Right ventricle myocardium inferior (tissue), 1 donor: ENCODE results near the gene SPRR4. TPM values are rescaled to one million over a fixed set of nuclear protein-coding genes. Genes with fewer than 3 reads are reported as not detected.
"Not testable (repeated sequence)": the region's sequence is repeated elsewhere in the genome, so short reads cannot be mapped to it uniquely, and the experiment has no call there.

Experiments
- ATAC-seq: fragments of 200-7000 bp; cut with Tn5 transposase; one replicate; pipeline ENCODE4 v1.9.1; 2020; ENCODE audit warnings: mild to moderate bottlenecking, moderate library complexity
- DNase-seq: peaks from one replicate; pipeline ENCODE4 v3.0.0; 2021; ENCODE audit errors: missing footprints
- intact Hi-C: fragments of 100-400 bp; cut with DNase I; formaldehyde crosslinking; loops from one replicate; pipeline ENCODE4 v1.11.0; 2022
- total RNA-seq: library from RNA; stranded (reverse); fragmentation: NEBNext Ultra II Directional; extraction: Animal tissue kit (Norgen Biotek cat#: 25700); gene quantifications from one replicate; pipeline ENCODE4 v1.2.1, GENCODE V29; 2021
- donor health status: DM: no; HTN: yes; CAD: no; lungs with severe emphysema.

Gene SPRR4
- total RNA-seq, 1 donor from 2014 or later = not detected

- intact Hi-C loops = no loop called here
- DNase-seq (no peak), ATAC-seq (no peak)
Measured at GRCh38 chr1:152999818-153000217, 29.4 kb downstream of the SPRR4 start.

- ATAC-seq (no peak), DNase-seq (no peak)
- intact Hi-C loops = no loop called here
Measured at GRCh38 chr1:153000294-153000693, 29.8 kb downstream of the SPRR4 start.

GRCh38 chr1:153001382-153001781 lies 30.9 kb downstream of the SPRR4 start, which contains the start of gene SPRR3:
SPRR3 (plus strand) TSS chr1:153001749; CDS start chr1:153003021, 1,272 bp downstream.
- DNase-seq = no peak
- ATAC-seq = no peak
- intact Hi-C loops = no loop called here

GRCh38 chr1:153011235-153011758 lies 40.8 kb downstream of the SPRR4 start:
- intact Hi-C loops, DNase-seq, ATAC-seq: not testable (repeated sequence)

GRCh38 chr1:153021829-153022228 lies 51.4 kb downstream of the SPRR4 start:
- DNase-seq, ATAC-seq, intact Hi-C loops: not testable (repeated sequence)

Other genes starting within 250 kb of the SPRR4 start
- gene KPRP, start 212.6 kb upstream of the SPRR4 start, total RNA-seq = not detected
- gene LCE1F, start 195.5 kb upstream of the SPRR4 start, total RNA-seq = not detected
- gene LCE1E, start 184.4 kb upstream of the SPRR4 start, total RNA-seq = not detected
- gene LCE1D, start 173.9 kb upstream of the SPRR4 start, total RNA-seq = not detected
- gene LCE1C, start 164.0 kb upstream of the SPRR4 start, total RNA-seq = not detected
- gene LCE1B, start 158.7 kb upstream of the SPRR4 start, total RNA-seq = not detected
- gene LCE1A, start 143.2 kb upstream of the SPRR4 start, total RNA-seq = not detected
- not detected for gene LCE6A, start 127.8 kb upstream of the SPRR4 start, total RNA-seq
- not detected for gene LCE7A, start 110.7 kb upstream of the SPRR4 start, total RNA-seq
- not detected for gene SMCP, start 92.3 kb upstream of the SPRR4 start, total RNA-seq
- not detected for gene IVL, start 62.1 kb upstream of the SPRR4 start, total RNA-seq
- gene SPRR5, start 23.4 kb upstream of the SPRR4 start, total RNA-seq = not detected
- gene SPRR1A, start 13.4 kb downstream of the SPRR4 start, total RNA-seq = not detected
- gene SPRR3, start 31.1 kb downstream of the SPRR4 start, total RNA-seq = not detected
- gene SPRR1B, start 60.6 kb downstream of the SPRR4 start, total RNA-seq = not detected
- not detected for gene SPRR2D, start 70.5 kb downstream of the SPRR4 start, total RNA-seq
- not detected for gene SPRR2A, start 86.9 kb downstream of the SPRR4 start, total RNA-seq
- gene SPRR2B, start 101.0 kb downstream of the SPRR4 start, total RNA-seq = not detected
- not detected for gene SPRR2E, start 123.9 kb downstream of the SPRR4 start, total RNA-seq
- not detected for gene SPRR2F, start 142.9 kb downstream of the SPRR4 start, total RNA-seq
- not detected for gene SPRR2G, start 180.2 kb downstream of the SPRR4 start, total RNA-seq
- not detected for gene LELP1, start 232.8 kb downstream of the SPRR4 start, total RNA-seq
- not detected for gene PRR9, start 246.9 kb downstream of the SPRR4 start, total RNA-seq